CMK (cell line): Measurements from ENCODE around the gene PRKCQ.

Source experiments
- DNase-seq: peaks from one replicate; pipeline ENCODE4 v3.0.0-alpha.2; 2010; ENCODE audit warnings: low read depth

PRKCQ gene

GRCh38 chr10:6405713-6406112 is 174.4 kb downstream of the PRKCQ start:
- DNase-seq, result no peak

GRCh38 chr10:6404127-6405072 is 175.7 kb downstream of the PRKCQ start:
- no peak for DNase-seq

- DNase-seq, result no peak
Measured at GRCh38 chr10:6402960-6403359, 177.1 kb downstream of the PRKCQ start.

- DNase-seq, result no peak
Measured at GRCh38 chr10:6402349-6402709, 177.7 kb downstream of the PRKCQ start.

- DNase-seq, result peak; percentile 26
Measured at GRCh38 chr10:6401558-6402348, 178.3 kb downstream of the PRKCQ start.

GRCh38 chr10:6400821-6401465 is 179.1 kb downstream of the PRKCQ start:
- no peak for DNase-seq

GRCh38 chr10:6400331-6400730 is 179.7 kb downstream of the PRKCQ start:
- no peak for DNase-seq

- DNase-seq, result no peak
Measured at GRCh38 chr10:6399879-6400278, 180.2 kb downstream of the PRKCQ start.

GRCh38 chr10:6399231-6399741 is 180.8 kb downstream of the PRKCQ start:
- no peak for DNase-seq

- DNase-seq, result no peak
Measured at GRCh38 chr10:6398399-6398798, 181.7 kb downstream of the PRKCQ start.

- DNase-seq, result no peak
Measured at GRCh38 chr10:6396652-6397051, 183.4 kb downstream of the PRKCQ start.

- no peak for DNase-seq
Measured at GRCh38 chr10:6396226-6396625, 183.8 kb downstream of the PRKCQ start.

- no peak for DNase-seq
Measured at GRCh38 chr10:6395606-6396005, 184.5 kb downstream of the PRKCQ start.

- no peak for DNase-seq
Measured at GRCh38 chr10:6394084-6394483, 186.0 kb downstream of the PRKCQ start.

- DNase-seq, result no peak
Measured at GRCh38 chr10:6393168-6393567, 186.9 kb downstream of the PRKCQ start.

GRCh38 chr10:6390213-6390845 is 189.7 kb downstream of the PRKCQ start:
- DNase-seq, result no peak

GRCh38 chr10:6388261-6388893 is 191.7 kb downstream of the PRKCQ start:
- no peak for DNase-seq

GRCh38 chr10:6386960-6387359 is 193.1 kb downstream of the PRKCQ start:
- no peak for DNase-seq

- no peak for DNase-seq
Measured at GRCh38 chr10:6386346-6386745, 193.7 kb downstream of the PRKCQ start.

GRCh38 chr10:6385665-6386064 is 194.4 kb downstream of the PRKCQ start:
- DNase-seq, result no peak

GRCh38 chr10:6384847-6385246 is 195.2 kb downstream of the PRKCQ start:
- no peak for DNase-seq
